ENCODE results near the gene MAGI1.

DNA sequence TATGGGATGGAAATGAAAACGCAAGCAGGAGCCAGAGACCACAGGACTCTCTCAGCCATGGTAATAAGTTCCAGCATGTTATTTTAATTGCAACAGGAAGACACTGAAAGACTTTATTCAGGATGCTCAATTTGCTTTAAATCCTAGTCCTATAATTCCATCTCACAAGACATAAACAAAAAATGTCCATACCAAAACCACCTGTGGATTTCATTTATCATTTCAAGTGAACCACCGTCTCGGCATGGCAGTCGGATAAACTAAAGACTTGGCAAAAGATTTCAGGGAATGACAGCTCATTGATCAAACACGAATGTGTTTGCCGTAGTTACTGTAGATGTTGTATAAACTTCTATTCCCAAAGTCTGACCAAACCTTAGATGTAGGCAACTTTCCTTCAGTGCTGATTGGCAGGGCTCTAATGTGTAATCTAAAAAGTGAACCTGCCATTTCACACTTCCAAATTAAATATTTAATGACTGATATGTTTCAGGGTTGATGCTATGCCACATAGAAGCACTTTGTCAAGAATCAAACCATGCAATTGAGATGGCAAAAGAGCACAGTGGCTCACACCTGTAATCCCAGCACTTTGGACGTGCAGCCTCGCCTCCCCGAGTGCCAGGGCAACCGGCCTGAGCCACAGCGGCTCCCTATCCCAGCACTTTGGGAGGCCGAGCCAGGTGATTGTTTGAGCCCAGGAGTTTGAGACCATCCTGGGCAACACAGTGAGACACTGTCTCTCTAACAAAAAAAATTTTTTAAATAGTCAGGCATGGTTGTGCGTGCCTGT is 331.7 kb downstream of the MAGI1 start:
- no peak for TF ChIP-seq POLR2AphosphoS5 (IDR thresholded peaks at IDR 0.05; ENCODE audit: low read depth)
- TF ChIP-seq, protein P1, sequence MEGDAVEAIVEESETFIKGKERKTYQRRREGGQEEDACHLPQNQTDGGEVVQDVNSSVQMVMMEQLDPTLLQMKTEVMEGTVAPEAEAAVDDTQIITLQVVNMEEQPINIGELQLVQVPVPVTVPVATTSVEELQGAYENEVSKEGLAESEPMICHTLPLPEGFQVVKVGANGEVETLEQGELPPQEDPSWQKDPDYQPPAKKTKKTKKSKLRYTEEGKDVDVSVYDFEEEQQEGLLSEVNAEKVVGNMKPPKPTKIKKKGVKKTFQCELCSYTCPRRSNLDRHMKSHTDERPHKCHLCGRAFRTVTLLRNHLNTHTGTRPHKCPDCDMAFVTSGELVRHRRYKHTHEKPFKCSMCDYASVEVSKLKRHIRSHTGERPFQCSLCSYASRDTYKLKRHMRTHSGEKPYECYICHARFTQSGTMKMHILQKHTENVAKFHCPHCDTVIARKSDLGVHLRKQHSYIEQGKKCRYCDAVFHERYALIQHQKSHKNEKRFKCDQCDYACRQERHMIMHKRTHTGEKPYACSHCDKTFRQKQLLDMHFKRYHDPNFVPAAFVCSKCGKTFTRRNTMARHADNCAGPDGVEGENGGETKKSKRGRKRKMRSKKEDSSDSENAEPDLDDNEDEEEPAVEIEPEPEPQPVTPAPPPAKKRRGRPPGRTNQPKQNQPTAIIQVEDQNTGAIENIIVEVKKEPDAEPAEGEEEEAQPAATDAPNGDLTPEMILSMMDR (IDR thresholded peaks at IDR 0.05; ENCODE audit: insufficient read depth, low read length): no peak

All from HL-60 (cell line).